MG63 (cell line): ENCODE results near the gene RPAIN. TPM values are rescaled to one million over a fixed set of nuclear protein-coding genes. Genes with fewer than 3 reads are reported as not detected.

Experiments used
- DNase-seq: peaks from one replicate; pipeline ENCODE4 v3.0.0-alpha.2; 2020
- H3K27me3 ChIP-seq: fragments of 250-450 bp; sonication (Bioruptor Pico); 2 replicates; pipeline ENCODE4 v1.5.1; 2020; ENCODE audit warnings: mild to moderate bottlenecking, moderate library complexity
- H3K36me3 ChIP-seq: fragments of 250-450 bp; sonication (Bioruptor Pico); 2 replicates; pipeline ENCODE4 v1.5.1; 2020; ENCODE audit warnings: mild to moderate bottlenecking, moderate library complexity
- H3K4me3 ChIP-seq: fragments of 250-450 bp; sonication (Bioruptor Pico); 2 replicates; pipeline ENCODE4 v1.5.1; 2020; ENCODE audit warnings: mild to moderate bottlenecking, moderate library complexity
- H3K9me3 ChIP-seq: fragments of 250-450 bp; sonication (Bioruptor Pico); 2 replicates; pipeline ENCODE4 v1.5.1; 2020; ENCODE audit warnings: mild to moderate bottlenecking, moderate library complexity
- total RNA-seq: library from RNA; depleted of rRNA; stranded (reverse); fragments of >200 nt; shearing (Covaris generic); gene quantifications from 2 replicates; pipeline ENCODE4 v1.2.3, GENCODE V29; 2014; ENCODE audit warnings: low replicate concordance; rRNA removed

RPAIN gene
- total RNA-seq, 1 experiment from 2014 or later = 26.6 TPM

DNA sequence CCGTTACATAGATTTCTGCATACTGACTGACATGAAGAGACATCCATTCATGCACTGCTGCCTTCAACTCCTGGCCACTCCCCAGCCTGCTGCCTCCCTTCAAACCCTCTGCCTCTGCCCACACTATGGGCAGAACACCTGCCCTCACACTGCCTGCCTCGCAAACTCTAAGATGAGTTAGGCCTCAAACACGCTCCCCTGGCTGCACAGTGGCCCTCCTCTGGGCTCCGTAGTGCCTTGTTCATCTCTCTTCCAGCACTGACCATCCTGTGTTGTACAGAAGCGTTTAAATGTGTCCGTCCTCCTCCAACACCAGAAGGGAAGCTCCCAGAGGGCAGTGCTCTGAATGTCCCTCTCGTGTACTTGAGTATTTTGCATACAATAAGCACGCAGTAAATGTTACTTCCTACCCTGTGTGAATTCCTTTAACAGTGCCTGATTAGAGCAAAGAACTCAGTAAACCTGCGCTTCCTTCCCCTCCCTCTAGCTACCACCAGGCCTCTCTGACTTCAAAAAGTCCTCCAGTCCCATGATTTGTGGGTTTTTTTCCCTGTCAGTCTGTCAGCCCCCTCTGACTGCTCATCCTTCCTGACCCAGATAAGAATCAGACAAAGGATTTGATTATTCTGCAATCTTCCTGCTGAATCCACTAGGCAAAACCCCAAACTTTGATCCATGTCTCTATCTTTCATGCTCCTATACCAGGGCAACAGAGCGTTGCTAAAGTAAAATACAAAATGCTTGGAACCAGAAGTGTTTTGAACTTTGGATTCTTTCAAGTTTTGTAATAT is 44.9 kb downstream of the RPAIN start:
- Histone ChIP-seq H3K27me3 (no peaks in the 10 kb centered on the region), H3K36me3 (no peaks in the 10 kb centered on the region), H3K9me3 (no peaks in the 10 kb centered on the region), H3K4me3 (no peak overlapping the region)
- no peak for DNase-seq

GRCh38 chr17:5466295-5466694 is 46.3 kb downstream of the RPAIN start:
- H3K27me3 ChIP-seq = no peaks in the 10 kb centered on the region
- H3K9me3 ChIP-seq = no peaks in the 10 kb centered on the region
- no peak overlapping the region for H3K4me3 ChIP-seq
- DNase-seq = no peak
- no peaks in the 10 kb centered on the region for H3K36me3 ChIP-seq

DNA sequence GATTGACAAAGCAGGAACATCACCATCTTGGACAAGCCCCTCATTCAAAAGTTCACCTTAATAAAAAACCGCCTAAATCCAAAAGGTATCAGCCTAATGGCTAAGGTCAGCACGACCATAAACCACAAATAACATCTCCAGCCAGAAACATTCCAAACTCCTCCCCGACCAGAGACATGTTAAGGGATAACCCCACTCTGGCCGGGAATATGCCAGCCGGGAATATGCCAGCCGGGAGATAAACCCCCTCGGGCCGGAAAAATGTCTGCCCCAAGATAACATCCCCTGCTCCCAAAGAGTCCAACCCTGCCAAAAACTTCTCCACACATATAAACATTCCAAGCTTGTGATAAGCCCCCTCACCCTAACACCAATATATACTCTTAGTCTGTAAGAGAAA is 47.4 kb downstream of the RPAIN start:
- Histone ChIP-seq H3K9me3 (no peaks in the 10 kb centered on the region), H3K36me3 (no peaks in the 10 kb centered on the region), H3K4me3 (peak overlapping the region; percentile 87), H3K27me3 (no peaks in the 10 kb centered on the region)
- DNase-seq = no peak

- Histone ChIP-seq H3K36me3 (0 out of 2 replicates have a peak, but pooled peaks cover 2% of the 10 kb centered on the region), H3K4me3 (peak overlapping the region; percentile 87), H3K27me3 (no peaks in the 10 kb centered on the region), H3K9me3 (no peaks in the 10 kb centered on the region)
- DNase-seq = peak; percentile 4
These were observed 48.1 kb downstream of the RPAIN start for GRCh38 chr17:5468075-5468473.

GRCh38 chr17:5472511-5472910 is 52.5 kb downstream of the RPAIN start:
- DNase-seq = no peak
- peaks cover 18% of the 10 kb centered on the region for H3K36me3 ChIP-seq

GRCh38 chr17:5473906-5474305 is 53.9 kb downstream of the RPAIN start:
- H3K4me3 ChIP-seq = no peak overlapping the region
- no peaks in the 10 kb centered on the region for H3K27me3 ChIP-seq
- no peaks in the 10 kb centered on the region; the same call in 1 of the 2 replicates for H3K9me3 ChIP-seq
- peaks cover 32% of the 10 kb centered on the region for H3K36me3 ChIP-seq
- DNase-seq = no peak

More at GRCh38 chr17:5472511-5472910, 52.5 kb downstream of the RPAIN start:
- Histone ChIP-seq H3K27me3 (no peaks in the 10 kb centered on the region), H3K4me3 (no peak overlapping the region), H3K9me3 (no peaks in the 10 kb centered on the region; the same call in 1 of the 2 replicates)

DNA sequence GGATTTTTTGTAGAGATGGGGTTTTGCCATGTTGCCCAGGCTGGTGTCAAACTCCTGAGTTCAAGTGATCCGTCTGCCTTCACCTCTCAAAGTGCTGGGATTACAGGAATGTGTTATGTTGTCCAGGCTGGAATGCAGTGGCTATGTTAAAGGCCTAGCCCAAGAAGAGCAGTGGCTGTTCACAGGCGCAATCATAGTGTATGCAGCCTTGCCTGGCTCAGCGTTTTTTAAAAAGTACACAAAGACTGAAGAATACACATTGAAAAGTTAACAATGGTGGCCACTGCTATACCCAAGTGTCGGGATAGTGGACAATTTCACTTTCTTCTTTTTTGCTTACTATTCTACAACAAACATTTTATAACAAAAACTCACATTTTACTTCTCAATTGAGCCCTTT is 59.0 kb downstream of the RPAIN start:
- no peaks in the 10 kb centered on the region for H3K27me3 ChIP-seq
- peaks cover 66% of the 10 kb centered on the region for H3K36me3 ChIP-seq
- H3K4me3 ChIP-seq = no peak overlapping the region
- no peaks in the 10 kb centered on the region; the same call in 1 of the 2 replicates for H3K9me3 ChIP-seq
- no peak for DNase-seq

- H3K36me3 ChIP-seq = peaks cover 71% of the 10 kb centered on the region
- no peaks in the 10 kb centered on the region; the same call in 1 of the 2 replicates for H3K9me3 ChIP-seq
- DNase-seq = no peak
- H3K4me3 ChIP-seq = no peak overlapping the region
- no peaks in the 10 kb centered on the region for H3K27me3 ChIP-seq
These were observed 61.0 kb downstream of the RPAIN start for GRCh38 chr17:5480962-5481361.

DNA sequence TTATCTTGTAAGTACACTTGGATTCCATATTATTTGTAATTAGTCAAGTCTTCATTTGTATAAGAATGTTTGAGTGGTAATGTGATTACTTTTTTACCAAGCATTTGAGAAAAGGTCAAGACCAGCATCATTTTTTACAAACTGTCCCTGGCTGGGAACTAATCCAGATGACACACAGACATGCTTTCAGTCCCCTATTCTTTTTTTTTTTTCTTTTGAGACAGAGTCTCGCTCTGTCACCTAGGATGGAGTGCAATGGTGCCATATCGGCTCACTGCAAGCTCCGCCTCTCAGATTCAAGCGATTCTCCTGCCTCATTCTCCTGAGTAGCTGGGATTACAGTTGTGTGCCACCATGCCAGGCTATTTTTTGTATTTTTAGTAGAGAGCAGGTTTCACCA is 61.5 kb downstream of the RPAIN start:
- H3K36me3 ChIP-seq = peaks cover 70% of the 10 kb centered on the region
- H3K9me3 ChIP-seq = no peaks in the 10 kb centered on the region; the same call in 1 of the 2 replicates
- H3K4me3 ChIP-seq = no peak overlapping the region
- DNase-seq = no peak
- no peaks in the 10 kb centered on the region for H3K27me3 ChIP-seq

Other genes starting within 250 kb of the RPAIN start
- gene ZNF594, start 228.3 kb upstream of the RPAIN start, total RNA-seq = 3.0 and 3.1 TPM in 2 replicates
- gene SCIMP, start 185.3 kb upstream of the RPAIN start, total RNA-seq = not detected in 2 replicates
- gene RABEP1, start 137.9 kb upstream of the RPAIN start, total RNA-seq = 41.0 and 46.9 TPM in 2 replicates
- 52.1 and 124 TPM in 2 replicates for gene NUP88, start 520 bp upstream of the RPAIN start, total RNA-seq
- 525 and 616 TPM in 2 replicates for gene C1QBP, start 19.0 kb downstream of the RPAIN start, total RNA-seq
- 10.5 and 13.3 TPM in 2 replicates for gene DHX33, start 48.8 kb downstream of the RPAIN start, total RNA-seq
- 15.2 and 53.2 TPM in 2 replicates for gene DERL2, start 66.0 kb downstream of the RPAIN start, total RNA-seq
- 13.3 and 16.8 TPM in 2 replicates for gene MIS12, start 66.4 kb downstream of the RPAIN start, total RNA-seq
- gene NLRP1, start 164.3 kb downstream of the RPAIN start, total RNA-seq = 8.2 and 9.2 TPM in 2 replicates